Measurements from ENCODE around the gene IQSEC2. TPM values are rescaled to one million over a fixed set of nuclear protein-coding genes. Genes with fewer than 3 reads are reported as not detected.

IQSEC2 gene
- total and polyA plus RNA-seq, 2 donors (not counting 1 experiment from before 2014, with no cell fraction given): 0.58 to 0.94 TPM

DNA sequence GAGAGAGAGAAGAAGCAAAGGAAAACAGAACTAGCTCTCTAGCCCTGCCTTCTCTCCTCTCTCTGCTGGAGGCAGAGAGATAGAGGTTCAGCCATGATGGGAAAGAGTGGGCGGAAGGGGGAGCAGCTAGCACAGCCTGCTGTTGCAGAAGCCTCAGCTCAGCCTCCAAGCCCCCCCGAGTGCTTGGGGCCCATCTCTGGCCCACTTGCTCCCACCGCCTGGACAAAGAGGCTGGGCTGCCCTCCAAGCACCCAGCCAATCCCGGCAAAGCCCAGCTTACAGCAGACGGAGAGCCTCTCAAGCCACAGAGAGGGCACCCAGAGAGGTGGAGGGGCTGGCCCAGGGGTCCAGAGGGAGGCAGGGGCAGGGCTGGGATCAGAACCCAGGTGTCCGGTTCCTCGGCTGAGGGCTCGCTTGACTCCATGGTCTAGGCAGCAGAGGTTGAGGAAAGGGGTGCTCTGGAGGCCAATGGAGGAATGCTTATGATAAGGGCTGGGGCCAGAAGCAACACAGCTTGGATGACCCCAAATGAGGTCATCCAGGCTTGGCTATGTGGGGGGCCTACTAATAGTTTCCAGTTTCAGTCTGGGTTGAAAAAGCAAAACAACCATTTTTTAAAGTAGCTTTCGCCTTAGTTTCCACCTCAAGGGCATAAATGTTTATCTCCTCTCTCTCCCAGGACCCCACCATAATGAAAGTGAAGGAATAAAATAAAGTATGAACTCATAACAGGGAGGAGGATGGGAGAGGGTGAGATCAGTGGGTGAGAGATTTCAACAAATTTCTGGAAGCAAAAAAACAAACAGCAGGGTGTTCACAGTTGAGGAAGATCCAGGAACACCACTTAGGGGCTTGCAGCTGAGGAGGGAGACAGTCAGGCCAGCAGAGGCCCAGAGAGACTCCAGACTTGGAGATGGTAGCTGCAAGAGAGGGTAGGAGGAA lies 24.9 kb upstream of the IQSEC2 start:
- TF ChIP-seq EZH2 (IDR thresholded peaks at IDR 0.05; ENCODE audit: borderline replicate concordance, insufficient read depth, low read depth, low read length, poor library complexity, severe bottlenecking) (no peak), CTCF (IDR thresholded peaks at IDR 0.05) (no peak)
- H3K79me2 ChIP-seq (ENCODE audit: control insufficient read depth, insufficient read depth, low read length): no peaks in the 10 kb centered on the region
- CTCF ChIA-PET: interaction anchor here (0.5 to 1.5 kb wide), 4 partner anchors 11 to 176 kb away, joined by 3 to 5 read pairs (median 5); no protein-coding TSS in a partner anchor
- Mint-ChIP-seq H3K4me3 (no peak overlapping the region), H3K27me3 (no peaks in the 10 kb centered on the region), H3K27ac (no peak overlapping the region), H3K9me3 (ENCODE audit: insufficient read depth) (no peaks in the 10 kb centered on the region), H3K4me1 (no peaks in the 10 kb centered on the region)
- DNase-seq (no peak), ATAC-seq (ENCODE audit: low read depth) (no peak)
- no peak overlapping the region for H3K4me2 ChIP-seq (replicated peaks; ENCODE audit: low read depth, low read length, poor library complexity, severe bottlenecking)
- no peaks in the 10 kb centered on the region for H3K4me1 ChIP-seq (ENCODE audit: control insufficient read depth in 2 of 2, insufficient read depth in 2 of 2, low read length in 2 of 2)
- no peaks in the 10 kb centered on the region for H3K27me3 ChIP-seq (replicated peaks in 1 of 4; ENCODE audit: control extremely low read depth in 1 of 4, control insufficient read depth in 3 of 4, insufficient read depth in 4 of 4, low read length in 3 of 4)
- no peaks in the 10 kb centered on the region for H3K36me3 ChIP-seq (replicated peaks in 1 of 2; ENCODE audit: control extremely low read depth in 1 of 2, control insufficient read depth in 1 of 2, extremely low read depth in 1 of 2, insufficient read depth in 2 of 2, low read length in 1 of 2)
- no peaks in the 10 kb centered on the region for H3K9me3 ChIP-seq (ENCODE audit: control extremely low read depth in 1 of 3, control insufficient read depth in 2 of 3, insufficient read depth in 1 of 3, low read length in 2 of 3)
- intact Hi-C loops (cut with micrococcal nuclease): no loop called here
- H3K4me3 ChIP-seq (ENCODE audit: control extremely low read depth in 1 of 5, extremely low read depth in 1 of 5, insufficient read depth in 1 of 5, low read depth in 2 of 5, low read length in 4 of 5): no peak overlapping the region
- no peak overlapping the region for H2AFZ ChIP-seq (ENCODE audit: insufficient read depth, low read depth, low read length, poor library complexity, severe bottlenecking)
- POLR2A ChIA-PET: no interaction called here
- no peak overlapping the region for H3K9ac ChIP-seq (ENCODE audit: low read length)
- WGBS (ENCODE audit: insufficient coverage): 98% methylated on average over 5 of the region's 9 CpGs
- H4K20me1 ChIP-seq (ENCODE audit: control insufficient read depth, insufficient read depth, low read length, poor library complexity, severe bottlenecking): no peaks in the 10 kb centered on the region
- no peak overlapping the region for H3K27ac ChIP-seq (ENCODE audit: low read length in 2 of 2)
